ENCODE data around the gene NINJ2. TPM values are rescaled to one million over a fixed set of nuclear protein-coding genes. Genes with fewer than 3 reads are reported as not detected.

The NINJ2 gene
- total RNA-seq, 3 donors from 2014 or later (not counting 1 experiment from before 2014, with no cell fraction given) = 3.1 to 6.6 (median 4.9) TPM

DNA sequence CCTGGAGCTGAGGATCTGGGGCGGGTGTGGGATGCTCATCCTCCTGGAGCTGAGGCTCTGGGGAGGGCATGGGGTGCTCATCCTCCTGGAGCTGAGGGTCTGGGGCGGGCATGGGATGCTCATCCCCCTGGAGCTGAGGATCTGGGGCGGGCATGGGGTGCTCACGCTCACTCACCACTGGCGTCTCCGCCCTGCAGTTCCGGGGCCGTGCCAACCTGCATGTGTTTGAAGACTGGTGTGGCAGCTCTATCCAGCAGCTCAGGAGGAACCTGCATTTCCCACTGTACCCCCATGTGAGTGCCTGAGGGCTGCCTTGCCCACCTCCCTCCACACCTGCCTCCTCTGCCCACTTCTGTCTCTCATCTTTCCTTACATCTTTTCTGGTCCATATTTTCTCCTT lies 119.1 kb downstream of the NINJ2 start:
- ATAC-seq (no peak), DNase-seq (no peak)
- intact Hi-C loops (cut with micrococcal nuclease) = no loop called here
- Histone ChIP-seq H3K9me3 (ENCODE audit: control insufficient read depth, insufficient read depth, low read length) (no peaks in the 10 kb centered on the region), H3K27me3 (ENCODE audit: control insufficient read depth, insufficient read depth, low read length) (no peaks in the 10 kb centered on the region), H3K4me1 (ENCODE audit: control insufficient read depth, insufficient read depth, low read length) (peaks cover 24% of the 10 kb centered on the region), H3K36me3 (ENCODE audit: control insufficient read depth, insufficient read depth, low read length) (no peaks in the 10 kb centered on the region), H3K27ac (ENCODE audit: low read length) (no peak overlapping the region), H3K4me3 (ENCODE audit: low read length) (no peak overlapping the region)
- Mint-ChIP-seq H3K27me3 (ENCODE audit: low read depth in 2 of 2) (peaks cover 4 to 7% of the 10 kb centered on the region in 2 donors), H3K36me3 (no peaks in the 10 kb centered on the region), H3K27ac (no peak overlapping the region), H3K9me3 (no peaks in the 10 kb centered on the region), H3K4me1 (peaks cover 33 to 46% of the 10 kb centered on the region in 2 donors), H3K4me3 (no peak overlapping the region)
- no peak for TF ChIP-seq CTCF (IDR thresholded peaks at IDR 0.05)
- 91% methylated on average over 8 of the region's 8 CpGs for WGBS (ENCODE audit: insufficient coverage)

DNA sequence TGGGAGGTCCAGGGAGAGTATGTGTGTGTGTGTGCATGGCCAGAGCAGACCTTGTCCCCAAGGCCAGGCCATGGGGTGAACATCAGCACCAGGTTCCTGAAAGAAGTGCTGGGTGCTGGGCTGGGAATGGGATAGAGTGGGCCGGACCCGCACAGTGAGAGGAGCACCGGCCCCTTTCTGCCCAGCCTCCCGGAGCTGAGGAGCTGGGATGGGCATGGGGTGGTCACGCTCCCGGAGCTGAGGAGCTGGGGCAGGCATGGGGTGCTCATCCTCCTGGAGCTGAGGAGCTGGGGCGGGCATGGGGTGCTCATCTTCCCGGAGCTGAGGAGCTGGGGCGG lies 120.2 kb downstream of the NINJ2 start:
- Histone ChIP-seq H3K27ac (ENCODE audit: low read length) (no peak overlapping the region), H3K36me3 (ENCODE audit: control insufficient read depth, insufficient read depth, low read length) (no peaks in the 10 kb centered on the region), H3K27me3 (ENCODE audit: control insufficient read depth, insufficient read depth, low read length) (no peaks in the 10 kb centered on the region), H3K9me3 (ENCODE audit: control insufficient read depth, insufficient read depth, low read length) (no peaks in the 10 kb centered on the region), H3K4me3 (ENCODE audit: low read length) (no peak overlapping the region), H3K4me1 (ENCODE audit: control insufficient read depth, insufficient read depth, low read length) (peaks cover 35% of the 10 kb centered on the region)
- no peak for TF ChIP-seq CTCF (IDR thresholded peaks at IDR 0.05)
- no peak overlapping the region for H3K27ac Mint-ChIP-seq
- 96% methylated on average over 6 of the region's 9 CpGs for WGBS (ENCODE audit: insufficient coverage)
- H3K36me3 Mint-ChIP-seq = no peaks in the 10 kb centered on the region
- peaks cover 40 to 52% of the 10 kb centered on the region in 2 donors for H3K4me1 Mint-ChIP-seq
- H3K9me3 Mint-ChIP-seq = no peaks in the 10 kb centered on the region
- intact Hi-C loops (cut with micrococcal nuclease) = no loop called here
- no peak for ATAC-seq
- peaks cover 4 to 7% of the 10 kb centered on the region in 2 donors for H3K27me3 Mint-ChIP-seq (ENCODE audit: low read depth in 2 of 2)
- no peak overlapping the region for H3K4me3 Mint-ChIP-seq
- DNase-seq = no peak

DNA sequence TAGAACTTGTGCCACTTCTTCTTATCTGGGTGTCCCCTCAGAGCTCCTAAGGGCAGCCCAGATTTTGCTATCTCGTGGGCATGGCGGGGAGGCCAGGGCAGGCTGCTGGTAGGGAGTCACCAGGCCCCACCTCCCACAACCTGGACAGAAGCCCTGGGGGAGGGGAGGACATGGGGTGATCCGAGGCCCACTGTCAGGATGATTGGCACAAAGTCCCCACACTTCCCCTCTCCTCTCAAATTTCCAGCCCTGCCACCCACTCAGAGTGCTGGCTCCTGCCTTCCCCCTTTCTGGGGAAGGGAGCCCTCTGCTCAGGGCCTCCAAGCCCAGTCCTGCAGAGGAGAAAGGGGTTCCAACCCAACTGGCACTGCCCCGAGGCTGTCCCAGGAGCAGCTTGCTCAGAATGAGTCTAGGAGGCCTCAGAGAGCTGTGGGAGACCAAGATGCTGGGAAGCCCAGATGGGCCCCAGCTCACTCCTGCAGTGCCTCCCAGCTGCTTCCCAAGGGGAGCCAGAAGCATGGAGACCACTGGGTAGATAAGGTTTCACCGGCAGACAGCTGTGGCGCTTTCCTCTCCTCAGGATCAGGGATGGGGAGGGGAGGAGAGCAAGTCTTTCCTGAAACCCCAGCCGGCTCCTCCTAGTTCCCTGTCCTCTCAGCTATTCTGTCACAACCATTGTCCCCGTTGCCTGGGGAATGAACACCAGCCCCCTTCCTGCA lies 120.7 kb downstream of the NINJ2 start:
- Mint-ChIP-seq H3K36me3 (no peaks in the 10 kb centered on the region), H3K27me3 (ENCODE audit: low read depth in 2 of 2) (peaks cover 4 to 7% of the 10 kb centered on the region in 2 donors), H3K27ac (peak overlapping the region in 1 of 2 donors; percentile 33), H3K4me3 (no peak overlapping the region), H3K4me1 (peaks cover 40 to 52% of the 10 kb centered on the region in 2 donors), H3K9me3 (no peaks in the 10 kb centered on the region)
- Histone ChIP-seq H3K9me3 (ENCODE audit: control insufficient read depth, insufficient read depth, low read length) (no peaks in the 10 kb centered on the region), H3K4me1 (ENCODE audit: control insufficient read depth, insufficient read depth, low read length) (peaks cover 36% of the 10 kb centered on the region), H3K4me3 (ENCODE audit: low read length) (no peak overlapping the region), H3K27me3 (ENCODE audit: control insufficient read depth, insufficient read depth, low read length) (no peaks in the 10 kb centered on the region), H3K27ac (ENCODE audit: low read length) (no peak overlapping the region), H3K36me3 (ENCODE audit: control insufficient read depth, insufficient read depth, low read length) (no peaks in the 10 kb centered on the region)
- no peak for TF ChIP-seq CTCF (IDR thresholded peaks at IDR 0.05)
- intact Hi-C loops (cut with micrococcal nuclease) = no loop called here
- DNase-seq (no peak), ATAC-seq (no peak)
- 83% methylated on average over 5 of the region's 8 CpGs for WGBS (ENCODE audit: insufficient coverage)
